Tibial artery (tissue), 4 donors: ENCODE data around the gene TTLL8.

Experiments used
- DNase-seq, 2 donors: peaks; one replicate each; pipeline ENCODE4 v3.0.0-alpha.2; 2019
- H3K27ac ChIP-seq, 2 donors: fragments of 200-600 bp; sonication (generic) in 1 of 2; 1 replicate in 1 of 2; 2 replicates in 1 of 2; pipeline ENCODE4 v1.5.1; 2018 to 2019; ENCODE audit warnings: mild to moderate bottlenecking in 1 of 2
- H3K27me3 ChIP-seq, 2 donors: fragments of 200-600 bp; sonication (generic) in 1 of 2; one replicate each; pipeline versions ENCODE4 v1.5.1 to v1.6.0; 2016 to 2019
- H3K36me3 ChIP-seq, 3 donors: fragments of 200-600 bp; sonication (generic) in 2 of 3; one replicate each; pipeline ENCODE4 v1.5.1; 2016 to 2019; ENCODE audit warnings: mild to moderate bottlenecking in 2 of 3
- H3K4me1 ChIP-seq, 4 donors: fragments of 200-600 bp; sonication (generic) in 2 of 4; 1 replicate in 3 of 4; 2 replicates in 1 of 4; pipeline ENCODE4 v1.5.1; 2016 to 2019
- H3K4me3 ChIP-seq, 2 donors: fragments of 200-600 bp; sonication (generic) in 1 of 2; 1 replicate in 1 of 2; 2 replicates in 1 of 2; pipeline ENCODE4 v1.5.1; 2018 to 2019; ENCODE audit warnings: mild to moderate bottlenecking in 2 of 2
- H3K9me3 ChIP-seq, 3 donors: fragments of 200-600 bp; sonication (generic) in 1 of 3; one replicate each; pipeline ENCODE4 v1.5.1; 2016 to 2019
- CTCF ChIP-seq, 2 experiments: fragments of 200-600 bp in 1 of 2; fragments of 450-650 bp in 1 of 2; IDR thresholded peaks; one replicate each; pipeline ENCODE4 v1.5.1; 2017 to 2019; ENCODE audit warnings: antibody characterized with exemption in 2 of 2, mild to moderate bottlenecking in 1 of 2, moderate library complexity in 1 of 2
- intact Hi-C: fragments of 100-400 bp; cut with DNase I; formaldehyde crosslinking; loops from one replicate; pipeline ENCODE4 v1.15.0; 2023; ENCODE audit warnings: low total_unique reads

TTLL8 gene

GRCh38 chr22:50034126-50035081 lies 23.7 kb downstream of the TTLL8 start:
- TF ChIP-seq CTCF (IDR thresholded peaks at IDR 0.05) = no peak
- Histone ChIP-seq H3K27me3 (peaks cover 0 to 63% of the 10 kb centered on the region in 2 donors), H3K9me3 (peaks cover 0 to 13% (median 7%) of the 10 kb centered on the region in 3 donors), H3K27ac (no peak overlapping the region), H3K4me3 (no peak overlapping the region), H3K4me1 (peaks cover 0 to 9% (median 4%) of the 10 kb centered on the region in 4 donors), H3K36me3 (no peaks in the 10 kb centered on the region)
- DNase-seq = no peak
- intact Hi-C loops = no loop called here

- peaks cover 0 to 66% of the 10 kb centered on the region in 2 donors for H3K27me3 ChIP-seq
- H3K4me1 ChIP-seq = peaks cover 0 to 9% (median 4%) of the 10 kb centered on the region in 4 donors
- no peak for TF ChIP-seq CTCF (IDR thresholded peaks at IDR 0.05)
- DNase-seq = no peak
- no peaks in the 10 kb centered on the region for H3K9me3 ChIP-seq
- no peaks in the 10 kb centered on the region for H3K36me3 ChIP-seq
- H3K27ac ChIP-seq = no peak overlapping the region
- H3K4me3 ChIP-seq = no peak overlapping the region
- intact Hi-C loops = no loop called here
These were observed 25.0 kb downstream of the TTLL8 start for GRCh38 chr22:50032941-50033601.

GRCh38 chr22:50032109-50032871 lies 25.8 kb downstream of the TTLL8 start:
- peak in 1 of 2 donors; percentile 60 for DNase-seq
- Histone ChIP-seq H3K9me3 (no peaks in the 10 kb centered on the region), H3K4me3 (no peak overlapping the region), H3K36me3 (no peaks in the 10 kb centered on the region), H3K4me1 (peaks cover 0 to 9% (median 4%) of the 10 kb centered on the region in 4 donors), H3K27ac (no peak overlapping the region), H3K27me3 (peaks cover 0 to 72% of the 10 kb centered on the region in 2 donors)
- no peak for TF ChIP-seq CTCF (IDR thresholded peaks at IDR 0.05)
- intact Hi-C loops = no loop called here

GRCh38 chr22:50031189-50032091 lies 26.7 kb downstream of the TTLL8 start:
- no peak overlapping the region for H3K27ac ChIP-seq
- no peaks in the 10 kb centered on the region for H3K9me3 ChIP-seq
- H3K36me3 ChIP-seq = no peaks in the 10 kb centered on the region
- H3K4me1 ChIP-seq = peaks cover 0 to 9% (median 4%) of the 10 kb centered on the region in 4 donors
- intact Hi-C loops = no loop called here
- peak in 1 of 2 donors; percentile 62 for DNase-seq
- H3K27me3 ChIP-seq = peaks cover 0 to 75% of the 10 kb centered on the region in 2 donors
- no peak for TF ChIP-seq CTCF (IDR thresholded peaks at IDR 0.05)
- H3K4me3 ChIP-seq = no peak overlapping the region
